RWPE2 (cell line): ENCODE results near the gene PER2.

Source experiments
- ATAC-seq: fragments of 200-7000 bp; cut with Tn5 transposase; 3 replicates; pipeline ENCODE4 v1.9.1; 2021; ENCODE audit warnings: low read depth
- DNase-seq: peaks from one replicate; pipeline ENCODE4 v3.0.0-alpha.2; 2020; ENCODE audit warnings: low spot score
- H3K27ac ChIP-seq: fragments of 450-650 bp; 2 replicates; pipeline ENCODE4 v1.5.1; 2017; ENCODE audit warnings: mild to moderate bottlenecking; ENCODE audit not compliant: poor library complexity, severe bottlenecking
- H3K27me3 ChIP-seq: fragments of 250-450 bp; sonication (Bioruptor Pico); 2 replicates; pipeline ENCODE4 v1.5.1; 2021; ENCODE audit warnings: mild to moderate bottlenecking, moderate library complexity; ENCODE audit not compliant: insufficient read depth, poor library complexity, severe bottlenecking
- H3K36me3 ChIP-seq: fragments of 250-450 bp; sonication (Bioruptor Pico); 2 replicates; pipeline ENCODE4 v1.5.1; 2020; ENCODE audit warnings: low read depth, mild to moderate bottlenecking, moderate library complexity
- H3K4me1 ChIP-seq: fragments of 250-450 bp; sonication (Bioruptor Pico); 2 replicates; pipeline ENCODE4 v1.5.1; 2021; ENCODE audit warnings: mild to moderate bottlenecking, moderate library complexity; ENCODE audit not compliant: insufficient read depth, poor library complexity, severe bottlenecking
- H3K4me3 ChIP-seq: fragments of 250-450 bp; sonication (Bioruptor Pico); 2 replicates; pipeline ENCODE4 v1.5.1; 2021; ENCODE audit warnings: mild to moderate bottlenecking, moderate library complexity; ENCODE audit not compliant: severe bottlenecking
- H3K9me3 ChIP-seq: fragments of 250-450 bp; sonication (Bioruptor Pico); 2 replicates; pipeline ENCODE4 v1.5.1; 2021; ENCODE audit warnings: mild to moderate bottlenecking, moderate library complexity; ENCODE audit not compliant: severe bottlenecking
- TF ChIP-seq, protein P1 (sequence below): fragments of 450-650 bp; IDR thresholded peaks from one replicate; pipeline ENCODE4 v1.5.1; 2017; ENCODE audit warnings: mild to moderate bottlenecking, moderate library complexity; ENCODE audit not compliant: poor library complexity, severe bottlenecking

The PER2 gene

DNA sequence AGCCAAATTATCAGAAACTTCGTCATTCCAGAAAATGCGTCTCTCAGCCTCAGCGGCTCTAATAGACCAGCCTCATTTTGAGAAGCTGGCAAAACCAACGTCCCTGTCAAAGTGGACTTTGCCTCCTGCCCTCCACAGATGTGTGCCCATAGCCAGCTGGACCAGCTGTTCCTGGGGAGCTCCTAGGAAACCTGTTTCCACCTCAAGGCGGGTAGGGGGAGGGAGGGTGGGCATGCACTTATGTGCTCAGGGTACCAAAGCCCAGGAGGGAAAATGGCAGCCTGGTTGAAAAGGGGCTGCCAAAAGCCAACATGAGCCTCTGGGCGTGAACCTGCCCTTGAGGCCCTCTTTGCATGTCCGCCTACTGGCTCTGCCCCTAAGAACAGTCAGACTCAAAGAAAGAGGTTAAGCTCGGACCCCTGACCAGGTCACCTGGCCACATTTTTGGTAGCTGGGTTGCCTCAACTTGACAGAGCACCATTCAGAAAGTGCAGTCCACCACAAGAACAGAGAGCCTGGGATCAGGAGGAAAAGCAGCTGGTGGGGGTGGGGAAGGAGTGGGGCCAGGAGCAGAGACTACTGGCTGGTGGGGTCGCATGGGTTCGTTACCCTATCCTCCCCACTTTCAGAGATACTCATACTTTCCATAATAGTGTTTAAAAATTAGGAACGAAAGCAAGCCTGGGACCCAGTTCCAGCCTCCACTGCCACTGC lies 3.5 kb downstream of the PER2 start:
- H3K4me1 ChIP-seq = peaks cover 33% of the 10 kb centered on the region
- TF ChIP-seq, protein P1, sequence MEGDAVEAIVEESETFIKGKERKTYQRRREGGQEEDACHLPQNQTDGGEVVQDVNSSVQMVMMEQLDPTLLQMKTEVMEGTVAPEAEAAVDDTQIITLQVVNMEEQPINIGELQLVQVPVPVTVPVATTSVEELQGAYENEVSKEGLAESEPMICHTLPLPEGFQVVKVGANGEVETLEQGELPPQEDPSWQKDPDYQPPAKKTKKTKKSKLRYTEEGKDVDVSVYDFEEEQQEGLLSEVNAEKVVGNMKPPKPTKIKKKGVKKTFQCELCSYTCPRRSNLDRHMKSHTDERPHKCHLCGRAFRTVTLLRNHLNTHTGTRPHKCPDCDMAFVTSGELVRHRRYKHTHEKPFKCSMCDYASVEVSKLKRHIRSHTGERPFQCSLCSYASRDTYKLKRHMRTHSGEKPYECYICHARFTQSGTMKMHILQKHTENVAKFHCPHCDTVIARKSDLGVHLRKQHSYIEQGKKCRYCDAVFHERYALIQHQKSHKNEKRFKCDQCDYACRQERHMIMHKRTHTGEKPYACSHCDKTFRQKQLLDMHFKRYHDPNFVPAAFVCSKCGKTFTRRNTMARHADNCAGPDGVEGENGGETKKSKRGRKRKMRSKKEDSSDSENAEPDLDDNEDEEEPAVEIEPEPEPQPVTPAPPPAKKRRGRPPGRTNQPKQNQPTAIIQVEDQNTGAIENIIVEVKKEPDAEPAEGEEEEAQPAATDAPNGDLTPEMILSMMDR = no peak
- no peaks in the 10 kb centered on the region for H3K27me3 ChIP-seq
- ATAC-seq (no peak), DNase-seq (no peak)
- no peaks in the 10 kb centered on the region for H3K36me3 ChIP-seq
- H3K27ac ChIP-seq = peak overlapping the region; percentile 85
- H3K9me3 ChIP-seq = no peaks in the 10 kb centered on the region
- H3K4me3 ChIP-seq = no peak overlapping the region

DNA sequence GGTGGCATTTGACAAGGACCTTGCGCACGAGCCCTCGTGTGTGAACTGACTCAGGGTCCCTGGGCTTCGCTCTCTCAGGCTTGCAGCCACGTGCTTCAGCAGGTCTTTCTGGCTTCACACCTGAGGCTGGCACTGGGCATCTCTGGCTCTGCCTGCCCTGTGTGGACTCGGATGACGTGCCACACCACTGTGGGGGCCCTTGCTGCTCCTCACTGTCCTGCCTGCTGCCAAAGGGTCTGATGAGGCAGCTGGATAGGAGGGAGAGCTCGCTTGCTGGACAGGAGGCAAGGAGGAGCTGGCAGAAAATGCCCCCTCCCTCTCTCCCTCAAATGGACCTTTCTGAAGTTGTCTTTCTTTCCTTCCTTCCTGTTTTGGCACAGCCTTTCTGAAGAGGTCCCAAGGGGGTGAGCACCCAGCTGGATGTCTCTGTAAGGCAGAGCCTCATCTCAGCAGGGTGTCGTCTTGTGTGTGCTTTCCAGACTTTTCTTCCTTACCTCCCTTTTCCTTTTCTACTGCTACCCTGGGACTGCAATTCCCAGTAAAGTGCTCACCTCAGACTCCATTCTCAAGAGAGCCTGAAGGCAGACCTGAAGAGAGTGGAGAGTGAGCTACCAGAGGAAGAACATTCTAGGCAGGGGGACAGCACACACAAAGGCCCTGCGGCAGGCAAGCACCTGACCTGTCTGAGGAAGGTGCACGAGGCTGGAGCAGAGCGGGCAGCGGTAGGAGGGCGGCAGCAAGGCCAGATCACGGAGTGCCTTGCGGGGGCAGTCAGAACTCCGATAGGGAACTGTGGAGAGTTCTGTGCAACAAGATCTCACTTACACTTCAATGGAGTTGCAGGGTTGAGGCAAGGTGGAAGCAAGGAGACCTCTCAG lies 5.3 kb downstream of the PER2 start:
- ATAC-seq = no peak
- TF ChIP-seq, protein P1 = no peak
- DNase-seq = peak; percentile 28
- no peak overlapping the region for H3K27ac ChIP-seq
- H3K4me1 ChIP-seq = peaks cover 25% of the 10 kb centered on the region
- H3K4me3 ChIP-seq = no peak overlapping the region
- H3K36me3 ChIP-seq = no peaks in the 10 kb centered on the region
- H3K27me3 ChIP-seq = no peaks in the 10 kb centered on the region
- no peaks in the 10 kb centered on the region for H3K9me3 ChIP-seq

DNA sequence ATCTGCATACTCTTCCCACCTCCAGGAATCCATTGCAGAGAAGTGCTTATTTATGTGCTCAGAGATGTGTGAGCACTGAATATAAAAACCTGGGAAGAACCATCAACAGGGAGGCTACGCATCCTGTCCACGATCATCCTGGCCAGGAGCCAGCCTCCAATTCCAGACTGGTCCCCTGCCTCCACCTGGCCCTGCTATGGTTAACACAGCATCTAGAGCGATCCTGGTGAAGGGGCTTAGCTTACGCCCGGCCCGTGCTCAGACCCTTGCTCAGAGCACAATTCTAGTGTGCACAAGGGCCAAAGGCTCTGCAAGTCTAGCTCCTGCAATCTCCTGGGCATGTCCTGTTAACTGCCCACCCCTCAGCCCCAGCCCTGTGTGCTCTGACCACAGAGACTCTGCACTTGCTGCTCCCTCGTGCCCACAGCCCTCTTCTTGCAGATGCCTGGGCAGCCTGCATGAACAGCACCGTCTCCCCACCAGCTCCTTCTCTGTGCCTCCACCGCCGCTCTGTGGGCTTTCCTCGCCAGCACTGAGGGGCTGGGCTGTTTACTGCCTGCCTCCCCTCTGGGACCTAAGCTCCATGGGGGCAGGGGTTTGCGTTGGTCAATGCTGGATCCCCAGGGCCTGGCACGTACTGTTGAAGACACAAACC lies 6.5 kb downstream of the PER2 start:
- Histone ChIP-seq H3K4me3 (no peak overlapping the region), H3K36me3 (peaks cover under 1% of the 10 kb centered on the region; the same call in 1 of the 2 replicates), H3K27me3 (no peaks in the 10 kb centered on the region), H3K4me1 (peaks cover 20% of the 10 kb centered on the region), H3K27ac (no peak overlapping the region), H3K9me3 (no peaks in the 10 kb centered on the region)
- TF ChIP-seq, protein P1 = no peak
- DNase-seq (no peak), ATAC-seq (no peak)

DNA sequence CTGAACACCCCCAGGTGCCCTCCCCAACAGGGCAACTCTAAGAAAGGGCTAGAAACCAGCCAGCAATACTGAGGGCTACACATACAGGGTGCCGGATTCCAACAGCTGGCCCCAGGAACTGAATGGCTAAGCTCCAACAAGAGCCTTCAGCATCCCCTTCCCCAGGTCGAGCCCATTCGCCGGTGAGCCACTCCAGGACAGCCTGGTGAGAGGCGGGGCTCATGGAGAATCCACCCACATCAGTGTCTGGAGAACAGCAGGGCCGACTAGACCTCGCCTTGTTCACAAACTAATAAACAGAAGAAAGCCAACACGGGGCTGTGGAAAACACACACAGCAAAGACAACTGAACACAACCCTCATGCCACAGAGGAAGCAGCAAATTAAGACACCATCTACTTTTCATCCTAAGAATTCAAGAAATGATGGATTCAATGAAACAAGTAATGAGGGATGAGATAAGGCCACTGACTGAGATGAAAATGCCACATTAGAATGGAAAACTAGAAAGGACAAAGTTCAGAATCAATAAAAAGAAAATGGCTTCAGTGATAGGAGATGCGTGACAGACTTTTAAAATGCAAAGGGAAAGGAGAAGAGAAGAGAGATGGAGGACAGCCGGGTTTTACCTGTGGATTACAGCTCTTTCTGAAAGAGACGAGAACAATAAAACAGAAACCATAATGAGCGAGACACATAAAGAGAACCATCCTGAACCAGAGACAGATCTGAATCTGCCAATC lies 8.2 kb downstream of the PER2 start:
- ATAC-seq (no peak), DNase-seq (no peak)
- H3K9me3 ChIP-seq = no peaks in the 10 kb centered on the region
- H3K4me3 ChIP-seq = no peak overlapping the region
- peaks cover 3% of the 10 kb centered on the region for H3K4me1 ChIP-seq
- H3K27ac ChIP-seq = no peak overlapping the region
- TF ChIP-seq, protein P1 = no peak
- no peaks in the 10 kb centered on the region for H3K27me3 ChIP-seq
- H3K36me3 ChIP-seq = peaks cover 14% of the 10 kb centered on the region
